Adipocyte (in vitro differentiated cells): ENCODE results near the gene KNTC1.
"Not testable (repeated sequence)": the region's sequence is repeated elsewhere in the genome, so short reads cannot be mapped to it uniquely, and the experiment has no call there.

Source experiments
- DNase-seq: peaks from one replicate; pipeline ENCODE4 v3.0.0-alpha.2; 2015; ENCODE audit warnings: low read depth
- H3K27me3 ChIP-seq: replicated peaks from 2 replicates; pipeline ENCODE4 v1.7.0; 2013; ENCODE audit warnings: mild to moderate bottlenecking, low read length, moderate library complexity; ENCODE audit not compliant: control insufficient read depth, insufficient read depth
- H3K36me3 ChIP-seq: 2 replicates; pipeline ENCODE4 v1.7.0; 2013; ENCODE audit warnings: low read length, mild to moderate bottlenecking, moderate library complexity; ENCODE audit not compliant: control insufficient read depth, insufficient read depth, severe bottlenecking
- H3K4me1 ChIP-seq: 2 replicates; pipeline ENCODE4 v1.7.0; 2013; ENCODE audit warnings: mild to moderate bottlenecking, low read length, moderate library complexity; ENCODE audit not compliant: control insufficient read depth, insufficient read depth
- H3K4me3 ChIP-seq: 2 replicates; pipeline ENCODE4 v1.7.0; 2013; ENCODE audit warnings: mild to moderate bottlenecking, low read length, moderate library complexity
- H3K9ac ChIP-seq: 2 replicates; pipeline ENCODE4 v1.7.0; 2013; ENCODE audit warnings: mild to moderate bottlenecking, low read length, moderate library complexity
- H3K9me3 ChIP-seq: 2 replicates; pipeline ENCODE4 v1.7.0; 2013; ENCODE audit warnings: mild to moderate bottlenecking, low read length, moderate library complexity; ENCODE audit not compliant: control insufficient read depth

Gene KNTC1

DNA sequence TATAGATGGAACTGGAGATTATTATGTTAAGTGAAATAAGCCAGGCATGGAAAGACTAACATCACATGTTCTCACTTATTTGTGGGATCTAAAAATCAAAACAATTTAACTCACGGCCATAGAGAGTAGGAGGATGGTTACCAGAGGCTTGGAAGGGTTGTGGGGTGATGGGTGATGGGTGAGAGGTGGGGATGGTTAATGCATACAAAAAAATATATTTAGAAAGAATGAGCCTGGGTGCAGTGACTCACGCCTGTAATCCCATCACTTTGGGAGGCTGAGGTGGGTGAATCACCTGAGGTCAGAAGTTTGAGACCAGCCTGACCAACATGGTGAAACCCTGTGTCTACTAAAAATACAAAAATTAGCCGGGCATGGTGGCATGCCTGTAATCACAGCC lies 43.0 kb downstream of the KNTC1 start:
- H3K9ac ChIP-seq, H3K4me3 ChIP-seq, H3K4me1 ChIP-seq, DNase-seq, H3K9me3 ChIP-seq, H3K27me3 ChIP-seq: not testable (repeated sequence)
- peaks cover 11% of the 10 kb centered on the region for H3K36me3 ChIP-seq

DNA sequence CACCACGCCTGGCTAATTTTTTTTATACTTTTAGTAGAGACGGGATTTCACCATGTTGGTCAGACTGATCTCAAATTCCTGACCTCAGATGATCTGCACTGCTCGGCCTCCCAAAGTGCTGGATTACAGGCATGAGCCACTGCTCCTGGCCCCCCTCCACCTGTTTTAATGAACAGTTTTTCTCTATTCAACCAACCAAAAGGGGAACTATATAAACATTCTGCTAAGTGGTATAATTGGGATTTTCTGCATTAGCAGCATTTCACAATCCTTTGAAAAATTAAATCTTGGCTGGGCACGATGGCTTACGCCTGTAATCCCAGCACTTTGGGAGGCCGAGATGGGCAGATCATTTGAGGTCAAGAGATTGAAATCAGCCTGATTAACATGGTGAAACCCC lies 44.8 kb downstream of the KNTC1 start:
- no peaks in the 10 kb centered on the region for H3K9me3 ChIP-seq
- DNase-seq: no peak
- no peaks in the 10 kb centered on the region for H3K4me1 ChIP-seq
- no peaks in the 10 kb centered on the region for H3K27me3 ChIP-seq
- peaks cover 20% of the 10 kb centered on the region for H3K36me3 ChIP-seq
- no peak overlapping the region for H3K4me3 ChIP-seq
- H3K9ac ChIP-seq: no peak overlapping the region

DNA sequence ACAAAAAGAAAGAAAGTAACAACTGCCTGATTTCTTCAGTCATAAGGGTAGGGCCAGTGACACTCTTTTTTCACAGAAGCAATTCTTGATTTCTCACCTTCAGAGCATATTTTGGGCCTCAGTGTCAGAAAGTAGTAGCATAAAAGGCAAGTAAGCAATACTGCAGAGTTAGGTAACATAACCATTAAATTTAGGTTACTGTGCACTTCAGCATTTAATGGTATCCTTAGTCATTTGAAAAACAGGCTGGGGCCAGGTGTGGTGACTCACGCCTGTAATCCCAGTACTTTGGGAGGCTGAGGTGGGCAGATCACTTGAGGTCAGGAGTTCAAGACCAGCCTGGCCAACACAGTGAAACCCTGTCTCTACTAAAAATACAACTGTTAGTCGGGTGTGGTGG lies 56.2 kb downstream of the KNTC1 start:
- not testable (repeated sequence) for DNase-seq, H3K9ac ChIP-seq, H3K27me3 ChIP-seq, H3K4me3 ChIP-seq, H3K9me3 ChIP-seq
- peaks cover 18% of the 10 kb centered on the region for H3K4me1 ChIP-seq
- peaks cover 12% of the 10 kb centered on the region for H3K36me3 ChIP-seq

DNA sequence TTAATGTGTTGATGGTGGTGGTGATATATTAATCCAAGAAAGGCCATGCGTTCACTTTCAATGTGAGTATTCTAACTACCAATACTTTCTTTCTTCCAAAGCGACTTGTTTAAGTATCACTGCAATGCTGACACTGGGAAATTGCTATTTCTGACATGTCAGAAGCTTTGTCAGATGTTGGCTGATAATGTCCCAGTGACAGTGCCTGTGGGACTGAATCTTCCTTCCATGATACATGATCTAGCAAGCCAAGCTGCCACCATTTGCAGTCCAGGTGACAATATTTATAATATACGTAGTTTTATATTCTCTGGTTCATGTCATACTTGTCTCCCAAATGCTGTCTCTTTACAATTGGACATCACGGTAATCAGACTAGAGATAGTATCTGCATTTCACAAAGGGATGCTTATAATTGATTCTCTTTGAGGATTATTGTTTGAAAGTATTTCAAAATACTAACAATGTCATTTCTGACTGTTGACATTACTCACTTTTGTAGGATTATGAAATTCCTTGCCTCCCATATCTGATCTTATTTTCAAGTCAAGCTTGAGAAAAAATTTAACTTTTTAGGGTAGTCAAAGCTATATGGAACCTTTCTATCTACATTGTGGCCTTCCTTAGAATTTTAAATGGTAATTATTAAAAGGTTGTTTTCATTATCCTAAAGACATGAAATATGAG lies 57.3 kb downstream of the KNTC1 start:
- peak; percentile 70 for DNase-seq
- Histone ChIP-seq H3K36me3 (peaks cover 12% of the 10 kb centered on the region), H3K4me1 (peaks cover 21% of the 10 kb centered on the region), H3K9ac (no peak overlapping the region), H3K27me3 (no peaks in the 10 kb centered on the region), H3K9me3 (no peaks in the 10 kb centered on the region), H3K4me3 (no peak overlapping the region)

DNA sequence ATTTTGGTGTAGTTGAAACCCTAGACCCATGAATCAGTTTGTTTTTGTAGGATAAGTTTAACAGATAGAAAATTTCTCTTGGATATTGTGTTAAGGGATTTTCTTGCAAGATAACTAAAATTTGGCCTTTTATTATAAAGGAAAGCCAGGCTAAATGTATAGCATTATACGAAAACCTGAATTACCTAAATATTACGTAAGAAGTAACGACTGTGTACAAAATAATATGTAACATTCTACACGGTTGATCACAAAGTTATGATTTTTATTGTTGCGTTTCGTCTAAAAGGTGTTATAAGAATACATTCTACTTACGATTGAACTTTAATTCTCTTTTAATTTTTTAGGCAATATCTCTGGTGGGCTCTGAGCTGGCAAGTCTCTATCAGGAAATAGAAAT lies 63.9 kb downstream of the KNTC1 start:
- H3K36me3 ChIP-seq: no peaks in the 10 kb centered on the region
- H3K4me3 ChIP-seq: no peak overlapping the region
- H3K9ac ChIP-seq: no peak overlapping the region
- DNase-seq: no peak
- H3K4me1 ChIP-seq: peaks cover 3% of the 10 kb centered on the region
- H3K9me3 ChIP-seq: no peaks in the 10 kb centered on the region
- H3K27me3 ChIP-seq: no peaks in the 10 kb centered on the region

DNA sequence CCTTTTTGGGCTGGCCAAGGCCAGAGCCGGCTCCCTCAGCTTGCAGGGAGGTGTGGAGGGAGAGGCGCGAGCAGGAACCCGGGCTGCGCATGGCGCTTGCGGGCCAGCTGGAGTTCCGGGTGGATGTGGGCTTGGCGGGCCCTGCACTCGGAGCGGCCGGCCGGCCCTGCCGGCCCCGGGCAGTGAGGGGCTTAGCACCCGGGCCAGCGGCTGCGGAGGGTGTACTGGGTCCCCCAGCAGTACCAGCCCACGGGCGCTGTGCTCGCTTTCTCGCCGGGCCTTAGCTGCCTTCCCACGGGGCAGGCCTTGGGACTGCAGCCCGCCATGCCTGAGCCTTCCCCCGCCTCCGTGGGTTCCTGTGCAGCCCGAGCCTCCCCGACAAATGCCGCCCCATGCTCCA lies 64.9 kb downstream of the KNTC1 start:
- H3K9me3 ChIP-seq, H3K9ac ChIP-seq, H3K27me3 ChIP-seq, H3K4me1 ChIP-seq, H3K36me3 ChIP-seq, H3K4me3 ChIP-seq, DNase-seq: not testable (repeated sequence)

DNA sequence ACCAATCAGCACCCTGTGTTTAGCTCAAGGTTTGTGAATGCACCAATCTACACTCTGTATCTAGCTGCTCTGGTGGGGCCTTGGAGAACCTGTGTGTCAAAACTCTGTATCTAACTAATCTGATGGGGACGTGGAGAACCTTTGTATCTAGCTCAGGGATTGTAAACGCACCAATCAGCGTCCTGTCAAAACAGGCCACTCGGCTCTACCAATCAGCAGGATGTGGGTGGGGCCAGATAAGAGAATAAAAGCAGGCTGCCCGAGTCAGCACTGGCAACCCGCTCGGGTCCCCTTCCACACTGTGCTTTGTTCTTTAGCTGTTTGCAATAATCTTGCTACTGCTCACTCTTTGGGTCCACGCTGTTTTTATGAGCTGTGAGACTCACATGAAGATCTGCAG lies 65.5 kb downstream of the KNTC1 start:
- H3K27me3 ChIP-seq, H3K4me3 ChIP-seq, H3K9me3 ChIP-seq, H3K4me1 ChIP-seq, H3K36me3 ChIP-seq, H3K9ac ChIP-seq, DNase-seq: not testable (repeated sequence)

DNA sequence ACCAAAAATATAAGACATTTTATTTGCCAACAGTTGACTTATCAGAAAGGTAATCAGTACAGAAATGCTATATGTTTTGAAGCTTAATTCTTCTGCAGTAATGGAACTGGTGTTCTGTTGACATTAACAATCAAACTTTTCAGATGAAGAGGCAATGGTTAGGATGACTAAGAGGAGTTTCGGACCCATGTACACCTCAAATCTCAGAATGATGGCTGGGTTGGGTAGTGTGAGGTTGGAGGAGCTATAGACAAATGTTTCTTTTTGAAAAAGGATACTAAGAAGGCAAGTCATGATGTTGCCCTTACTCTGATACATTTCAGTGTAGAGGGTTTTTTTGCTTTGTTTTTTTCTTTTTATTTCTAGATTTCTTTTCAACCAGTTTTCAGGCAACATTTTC lies 66.9 kb downstream of the KNTC1 start:
- Histone ChIP-seq H3K36me3 (no peaks in the 10 kb centered on the region), H3K9me3 (no peaks in the 10 kb centered on the region), H3K9ac (no peak overlapping the region)

DNA sequence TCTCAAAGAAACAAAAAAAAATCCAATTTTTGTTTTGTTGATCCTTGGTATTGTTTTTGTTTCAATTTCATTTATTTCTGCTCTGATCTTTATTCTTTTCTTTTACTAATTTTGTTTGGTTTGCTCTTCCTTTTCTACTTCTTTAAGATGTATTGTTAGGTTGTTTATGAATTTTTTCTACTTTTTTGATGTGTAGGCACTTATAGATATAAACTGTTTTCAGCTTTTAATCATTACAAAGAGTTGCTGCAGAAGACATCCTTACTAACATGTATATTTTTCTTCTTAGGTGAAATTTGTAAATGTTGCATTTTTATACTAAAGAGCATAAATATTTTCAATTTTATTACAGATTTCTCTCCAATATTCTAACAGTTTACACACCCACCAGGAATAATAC lies 69.8 kb downstream of the KNTC1 start:
- no peak for DNase-seq
- H3K4me1 ChIP-seq: no peaks in the 10 kb centered on the region
- H3K4me3 ChIP-seq: no peak overlapping the region
- H3K9ac ChIP-seq: no peak overlapping the region
- H3K9me3 ChIP-seq: no peaks in the 10 kb centered on the region
- H3K36me3 ChIP-seq: no peaks in the 10 kb centered on the region
- no peaks in the 10 kb centered on the region for H3K27me3 ChIP-seq

More for the DNA sequence above, 66.9 kb downstream of the KNTC1 start:
- H3K4me1 ChIP-seq: no peaks in the 10 kb centered on the region
- no peak for DNase-seq
- no peak overlapping the region for H3K4me3 ChIP-seq
- H3K27me3 ChIP-seq: no peaks in the 10 kb centered on the region

DNA sequence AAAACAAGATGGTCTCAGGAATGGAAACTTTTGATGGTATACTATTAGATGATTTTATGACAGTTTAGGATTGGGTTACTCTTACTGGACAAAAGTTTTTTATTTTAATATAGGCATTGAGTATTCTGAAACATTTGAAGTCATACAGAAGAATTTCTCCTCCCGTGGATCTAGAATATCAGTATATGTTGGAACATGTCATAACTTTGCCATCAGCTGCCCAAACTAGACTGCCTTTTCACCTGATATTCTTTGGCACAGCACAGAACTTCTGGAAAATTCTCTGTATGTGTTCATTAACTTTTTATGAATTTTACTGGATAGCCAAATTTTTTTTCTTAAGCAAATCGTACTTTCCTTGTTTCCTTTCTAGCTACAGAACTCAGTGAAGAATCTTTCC lies 75.4 kb downstream of the KNTC1 start:
- Histone ChIP-seq H3K27me3 (no peaks in the 10 kb centered on the region), H3K9ac (no peak overlapping the region), H3K4me1 (peaks cover 5% of the 10 kb centered on the region), H3K4me3 (no peak overlapping the region), H3K9me3 (no peaks in the 10 kb centered on the region), H3K36me3 (no peaks in the 10 kb centered on the region)
- DNase-seq: no peak

DNA sequence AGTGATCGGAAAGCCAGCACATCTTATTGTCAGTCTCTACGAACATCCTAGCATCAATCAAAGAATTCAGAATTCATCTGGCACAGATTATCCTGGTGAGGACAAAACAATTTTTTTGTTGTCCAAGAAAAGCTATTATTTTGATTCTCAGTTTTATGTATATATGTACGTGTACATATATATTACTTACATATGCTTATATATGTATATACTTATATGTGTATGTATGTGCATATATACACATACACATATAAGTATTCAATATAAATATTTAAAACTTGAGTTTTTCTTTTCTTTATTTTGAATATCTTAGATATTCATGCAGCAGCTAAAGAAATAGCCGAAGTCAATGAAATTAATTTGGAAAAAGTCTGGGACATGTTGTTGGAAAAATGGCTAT lies 77.9 kb downstream of the KNTC1 start:
- DNase-seq: no peak
- Histone ChIP-seq H3K27me3 (no peaks in the 10 kb centered on the region), H3K4me3 (no peak overlapping the region), H3K36me3 (no peaks in the 10 kb centered on the region), H3K4me1 (peaks cover 5% of the 10 kb centered on the region), H3K9me3 (no peaks in the 10 kb centered on the region), H3K9ac (no peak overlapping the region)

DNA sequence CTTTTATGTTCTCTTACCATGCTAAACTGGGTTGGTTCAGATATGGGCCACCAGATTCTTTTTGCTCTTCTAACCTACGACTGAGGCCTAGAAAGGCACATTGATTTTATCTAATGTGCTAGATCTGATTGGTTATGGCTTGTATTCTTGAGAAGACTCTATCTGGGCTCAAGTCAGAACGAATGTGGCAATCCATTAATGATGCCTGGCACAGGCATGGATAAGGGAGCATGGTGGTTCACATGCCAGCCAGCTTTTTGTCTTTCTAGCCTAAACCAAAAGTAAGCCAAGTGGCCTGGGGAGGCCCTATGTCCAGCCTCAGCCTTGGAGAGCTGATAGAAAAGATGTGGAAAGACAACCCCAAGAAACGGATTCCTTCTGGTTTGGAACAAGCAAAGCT lies 82.7 kb downstream of the KNTC1 start:
- peaks cover 1% of the 10 kb centered on the region for H3K4me1 ChIP-seq
- no peak for DNase-seq
- H3K9ac ChIP-seq: no peak overlapping the region
- no peak overlapping the region for H3K4me3 ChIP-seq
- no peaks in the 10 kb centered on the region for H3K36me3 ChIP-seq
- H3K27me3 ChIP-seq: no peaks in the 10 kb centered on the region
- H3K9me3 ChIP-seq: no peaks in the 10 kb centered on the region
